ENCODE data around the gene ZSCAN5B.
"Not testable (repeated sequence)": the region's sequence is repeated elsewhere in the genome, so short reads cannot be mapped to it uniquely, and the experiment has no call there.

Gene ZSCAN5B

DNA sequence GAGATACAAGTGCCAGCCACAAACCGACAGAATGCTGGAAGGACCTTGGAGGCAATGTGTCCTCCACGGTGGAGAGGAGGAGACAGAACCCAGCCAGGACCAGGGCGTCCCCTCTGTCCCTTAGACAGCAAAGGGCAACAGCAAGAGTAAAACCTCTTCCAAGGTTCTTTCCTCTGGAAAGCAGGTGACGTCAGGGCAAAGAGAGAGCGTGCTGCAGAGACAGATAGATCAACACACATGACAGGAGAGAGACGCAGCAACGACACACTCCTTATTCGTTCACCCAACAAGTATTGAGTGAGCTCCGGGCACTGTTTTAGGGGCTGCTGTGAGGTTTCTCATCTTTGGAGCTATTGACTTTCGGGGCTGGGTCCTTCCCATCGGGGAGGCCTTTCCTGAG is 23.0 kb downstream of the ZSCAN5B start:
- DNase-seq: no peak

DNA sequence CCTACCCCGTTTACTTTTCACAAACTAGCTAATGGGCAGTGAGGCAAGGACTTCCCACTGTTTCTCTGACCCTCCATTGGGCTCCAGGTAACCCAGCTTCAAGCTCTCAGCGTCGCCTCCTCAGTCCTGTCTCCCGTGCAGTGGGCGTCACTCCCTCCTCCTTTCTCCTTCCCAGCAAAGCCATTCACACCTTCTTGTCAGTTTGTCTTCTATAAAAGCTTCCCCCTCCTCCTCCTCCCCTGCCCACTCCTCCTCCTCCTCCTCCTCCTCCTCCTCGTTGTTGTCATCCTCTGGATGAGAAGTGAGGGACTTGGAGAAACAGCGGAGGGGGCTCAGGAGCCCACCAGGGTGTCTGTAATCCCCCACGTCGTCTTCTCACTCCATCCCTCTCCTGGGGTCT is 23.5 kb downstream of the ZSCAN5B start:
- DNase-seq: no peak

- no peak for DNase-seq
Measured at GRCh38 chr19:56170261-56170660, 27.3 kb downstream of the ZSCAN5B start.

DNA sequence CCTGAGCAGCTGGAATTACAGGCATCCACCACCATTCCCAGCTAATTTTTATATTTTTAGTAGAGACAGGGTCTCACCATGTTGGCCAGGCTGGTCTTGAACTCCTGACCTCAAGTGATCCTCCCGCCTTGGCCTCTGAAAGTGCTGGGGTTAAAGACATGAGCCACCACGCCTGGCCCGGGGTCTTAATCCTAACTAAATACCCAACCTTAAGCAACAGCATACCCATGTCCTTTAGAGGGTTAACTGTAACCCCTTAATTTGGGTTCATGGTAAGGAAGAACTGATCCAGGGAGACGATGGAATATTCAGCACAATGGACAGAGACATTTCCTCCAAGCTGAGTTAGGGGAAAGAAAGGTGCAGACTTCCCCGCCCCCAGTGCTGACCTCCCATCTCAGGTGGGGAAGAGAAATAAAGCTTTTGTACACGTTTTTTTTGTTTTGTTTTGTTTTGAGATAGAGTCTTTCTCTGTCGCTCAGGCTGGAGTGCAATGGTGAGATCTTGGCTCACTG is 30.5 kb downstream of the ZSCAN5B start:
- DNase-seq: no peak

DNA sequence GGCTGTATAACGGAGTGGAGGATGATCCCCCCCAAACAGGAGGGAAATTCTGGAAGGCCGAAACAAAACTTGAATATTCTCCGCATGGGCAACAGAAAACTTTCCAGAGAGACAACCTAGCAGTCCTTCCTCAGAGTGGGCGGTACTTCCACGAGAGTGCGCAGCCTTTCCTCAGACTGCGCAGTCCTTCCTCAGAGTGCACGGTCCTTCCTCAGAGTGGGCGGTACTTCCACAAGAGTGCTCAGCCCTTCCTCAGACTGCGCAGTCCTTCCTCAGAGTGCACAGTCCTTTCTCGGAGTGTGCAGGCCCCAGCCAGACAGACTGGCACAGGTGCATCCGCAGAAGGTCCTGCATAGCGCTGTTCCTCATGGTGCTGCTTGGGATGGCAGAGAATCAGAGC is 34.5 kb downstream of the ZSCAN5B start:
- DNase-seq: no peak

- no peak for DNase-seq
Measured at GRCh38 chr19:56162258-56162657, 35.3 kb downstream of the ZSCAN5B start.

DNA sequence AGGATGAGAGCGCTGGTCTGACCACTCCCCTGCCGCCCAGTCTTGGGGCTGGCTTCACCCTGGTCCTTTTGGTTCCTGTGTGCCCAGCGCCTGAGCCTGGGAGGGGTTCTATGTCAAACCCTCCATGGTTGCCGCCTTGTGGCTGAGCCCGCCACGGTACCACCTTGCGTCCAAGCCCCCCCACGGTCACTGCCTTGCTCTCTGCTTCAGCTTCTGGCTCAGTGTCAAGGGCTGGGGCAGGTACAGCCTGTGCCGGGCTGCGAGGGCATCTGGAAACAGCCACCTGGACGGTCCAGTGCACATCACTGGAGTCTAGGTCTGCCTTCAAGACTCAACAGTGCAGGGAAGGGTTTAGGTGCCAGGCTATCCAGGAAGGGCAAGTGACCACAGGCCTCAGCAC is 36.0 kb downstream of the ZSCAN5B start:
- no peak for DNase-seq

- no peak for DNase-seq
Measured at GRCh38 chr19:56159622-56160271, 37.8 kb downstream of the ZSCAN5B start.

DNA sequence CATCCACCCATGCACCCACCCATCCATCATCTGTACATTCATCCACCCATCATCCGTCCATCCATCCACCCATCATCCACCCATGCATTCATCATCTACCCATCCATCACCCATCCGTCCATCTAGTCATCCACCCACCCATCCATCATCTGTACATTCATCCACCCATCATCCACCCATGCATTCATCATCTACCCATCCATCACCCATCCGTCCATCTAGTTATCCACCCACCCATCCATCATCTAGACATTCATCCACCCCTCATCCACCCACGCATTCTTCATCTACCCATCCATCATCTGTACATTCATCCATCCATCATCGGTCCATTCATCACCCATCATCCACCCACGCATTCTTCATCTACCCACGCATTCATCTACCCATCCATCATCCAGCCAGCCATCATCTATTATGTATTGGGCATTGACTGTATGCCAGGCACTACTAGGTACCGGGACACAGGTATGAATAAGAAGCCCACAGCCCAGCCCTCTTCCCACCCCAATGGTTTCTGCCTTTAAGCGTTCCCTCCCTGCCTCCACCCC is 38.5 kb downstream of the ZSCAN5B start:
- DNase-seq: no peak

GRCh38 chr19:56158170-56158757 is 39.3 kb downstream of the ZSCAN5B start:
- DNase-seq: no peak

DNA sequence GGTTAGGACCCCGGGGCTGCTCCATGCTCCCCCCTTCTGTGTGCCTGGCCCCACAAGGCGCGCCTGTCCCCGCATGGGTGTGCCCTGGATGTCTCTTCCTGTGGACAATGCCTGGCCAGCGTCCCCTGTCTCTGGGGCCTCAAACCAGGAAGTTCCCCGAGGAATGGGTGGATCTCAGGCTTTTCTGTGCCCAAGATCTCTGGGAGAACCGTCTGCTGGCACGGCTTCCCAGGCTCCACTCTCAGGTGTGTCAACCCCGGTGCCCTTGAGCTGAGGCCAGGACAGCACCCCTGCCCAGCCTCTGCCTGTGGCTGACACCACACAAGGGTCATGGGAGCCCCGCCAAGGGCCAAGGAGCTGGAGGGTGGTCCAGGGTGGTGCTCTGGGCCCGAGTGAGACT is 40.8 kb downstream of the ZSCAN5B start:
- DNase-seq: no peak

DNA sequence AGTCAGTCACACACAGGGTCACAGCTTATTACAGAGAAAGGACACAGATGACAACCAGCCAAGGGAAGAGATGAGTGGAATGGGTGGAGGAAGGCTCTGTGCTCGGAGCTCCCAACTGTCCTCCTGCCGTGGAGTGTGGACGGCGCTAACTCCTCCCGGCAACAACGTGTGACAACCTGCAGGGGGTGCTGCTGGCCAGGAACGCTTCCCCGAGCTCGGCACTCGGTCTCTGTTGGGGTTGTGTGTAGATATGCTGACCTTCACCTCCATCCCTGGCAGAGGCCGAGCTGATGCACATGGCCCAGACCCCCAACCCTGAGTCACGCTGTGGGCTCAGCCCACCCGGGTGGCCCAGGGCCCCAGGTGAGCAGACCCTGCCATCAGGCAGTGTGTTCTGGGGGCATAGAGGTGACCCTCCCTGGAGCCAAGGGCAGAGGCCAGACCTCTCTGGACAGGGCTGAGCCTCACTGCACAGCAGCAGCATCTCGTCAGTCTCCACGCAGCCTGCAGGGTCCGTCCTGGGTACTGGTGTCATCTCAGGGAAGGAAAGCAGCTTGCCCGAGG is 42.4 kb downstream of the ZSCAN5B start:
- DNase-seq: peak; percentile 67

- peak; percentile 97 for DNase-seq
Measured at GRCh38 chr19:56153507-56153906, 44.1 kb downstream of the ZSCAN5B start.

GRCh38 chr19:56152644-56153043 is 44.9 kb downstream of the ZSCAN5B start:
- DNase-seq: no peak

GRCh38 chr19:56150358-56150757 is 47.2 kb downstream of the ZSCAN5B start:
- DNase-seq: no peak

DNA sequence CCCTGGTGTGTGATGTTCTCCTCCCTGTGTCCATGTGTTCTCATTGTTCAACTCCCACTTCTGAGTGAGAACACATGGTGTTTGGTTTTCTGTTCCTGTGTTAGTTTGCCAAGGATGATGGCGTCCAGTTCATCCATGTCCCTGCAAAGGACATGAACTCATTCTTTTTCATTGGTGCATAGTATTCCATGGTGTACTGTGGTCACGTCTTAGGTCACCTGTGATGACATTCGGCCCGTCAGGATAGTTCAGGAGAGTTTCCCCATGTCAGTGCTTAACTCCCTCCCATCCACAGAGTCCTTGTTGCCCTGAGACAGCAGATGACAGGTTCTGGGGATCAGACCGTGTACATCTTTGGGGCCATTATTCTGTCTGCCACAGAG is 47.9 kb downstream of the ZSCAN5B start:
- no peak for DNase-seq

GRCh38 chr19:56148955-56149655 is 48.5 kb downstream of the ZSCAN5B start:
- DNase-seq: not testable (repeated sequence)

GRCh38 chr19:56148096-56148495 is 49.5 kb downstream of the ZSCAN5B start:
- DNase-seq: no peak

GRCh38 chr19:56147307-56147706 is 50.3 kb downstream of the ZSCAN5B start:
- DNase-seq: no peak

- DNase-seq: no peak
Measured at GRCh38 chr19:56146904-56147303, 50.7 kb downstream of the ZSCAN5B start.

DNA sequence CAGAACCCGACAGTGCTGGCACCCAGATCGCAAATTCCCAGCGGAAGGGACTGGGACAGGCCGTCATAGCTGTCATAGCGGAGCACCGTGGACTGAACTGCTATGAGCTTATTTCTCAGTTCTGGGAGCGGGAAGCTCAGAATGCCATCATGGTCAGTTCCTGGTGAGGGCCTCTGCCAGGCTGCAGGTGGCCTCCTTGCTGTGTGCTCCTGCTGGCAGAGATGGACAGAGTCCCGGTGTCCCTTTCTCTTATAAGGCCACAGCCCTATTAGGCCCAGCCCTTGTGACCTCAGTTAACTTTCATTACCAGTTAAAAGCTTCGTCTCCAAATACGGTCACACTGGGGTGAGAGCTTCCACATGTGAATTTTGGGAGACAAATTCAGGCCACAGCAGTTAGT is 51.9 kb downstream of the ZSCAN5B start:
- DNase-seq: no peak

- DNase-seq: no peak
Measured at GRCh38 chr19:56144831-56145230, 52.8 kb downstream of the ZSCAN5B start.

DNA sequence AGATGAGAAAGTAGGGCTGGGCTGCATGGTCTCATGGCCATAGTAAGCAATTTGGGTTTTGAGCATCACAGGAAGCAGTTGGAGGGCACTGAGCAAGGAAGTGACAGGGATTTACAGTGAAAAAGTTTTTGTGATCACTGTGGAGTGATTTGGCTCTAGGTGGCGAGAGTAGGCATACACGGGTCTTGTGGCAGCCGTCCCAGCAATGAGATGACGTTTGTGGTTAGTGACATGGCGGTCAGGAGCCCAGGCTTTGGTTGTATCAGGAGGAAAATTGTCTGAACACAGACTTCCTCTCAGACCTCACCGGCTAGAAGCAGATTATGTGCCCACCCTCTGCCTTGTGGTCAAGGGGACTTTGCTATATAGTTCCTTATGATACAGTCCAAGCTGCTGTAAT is 53.2 kb downstream of the ZSCAN5B start:
- DNase-seq: no peak
